GM19452 (cell line): ENCODE data around the gene SLA2.
"Not testable (repeated sequence)": the region's sequence is repeated elsewhere in the genome, so short reads cannot be mapped to it uniquely, and the experiment has no call there.

Source experiments
- ATAC-seq: cut with Tn5 transposase; IDR thresholded peaks from one replicate; pipeline ENCODE4 v1.9.1; 2021; ENCODE audit not compliant: unreplicated experiment

The SLA2 gene

GRCh38 chr20:36576081-36576445, 69.9 kb downstream of the SLA2 start:
- no peak for ATAC-seq

GRCh38 chr20:36574366-36575135, 71.4 kb downstream of the SLA2 start:
- ATAC-seq, result no peak

- no peak for ATAC-seq
Observed at GRCh38 chr20:36573798-36574365, 72.1 kb downstream of the SLA2 start.

GRCh38 chr20:36573103-36573797, 72.7 kb downstream of the SLA2 start, which contains the start of gene TGIF2:
TGIF2 (plus strand) TSS chr20:36573597; CDS start chr20:36578775, 5,178 bp downstream.
- ATAC-seq, result peak; percentile 59

- no peak for ATAC-seq
Observed at GRCh38 chr20:36572701-36573102, 73.3 kb downstream of the SLA2 start.

DNA sequence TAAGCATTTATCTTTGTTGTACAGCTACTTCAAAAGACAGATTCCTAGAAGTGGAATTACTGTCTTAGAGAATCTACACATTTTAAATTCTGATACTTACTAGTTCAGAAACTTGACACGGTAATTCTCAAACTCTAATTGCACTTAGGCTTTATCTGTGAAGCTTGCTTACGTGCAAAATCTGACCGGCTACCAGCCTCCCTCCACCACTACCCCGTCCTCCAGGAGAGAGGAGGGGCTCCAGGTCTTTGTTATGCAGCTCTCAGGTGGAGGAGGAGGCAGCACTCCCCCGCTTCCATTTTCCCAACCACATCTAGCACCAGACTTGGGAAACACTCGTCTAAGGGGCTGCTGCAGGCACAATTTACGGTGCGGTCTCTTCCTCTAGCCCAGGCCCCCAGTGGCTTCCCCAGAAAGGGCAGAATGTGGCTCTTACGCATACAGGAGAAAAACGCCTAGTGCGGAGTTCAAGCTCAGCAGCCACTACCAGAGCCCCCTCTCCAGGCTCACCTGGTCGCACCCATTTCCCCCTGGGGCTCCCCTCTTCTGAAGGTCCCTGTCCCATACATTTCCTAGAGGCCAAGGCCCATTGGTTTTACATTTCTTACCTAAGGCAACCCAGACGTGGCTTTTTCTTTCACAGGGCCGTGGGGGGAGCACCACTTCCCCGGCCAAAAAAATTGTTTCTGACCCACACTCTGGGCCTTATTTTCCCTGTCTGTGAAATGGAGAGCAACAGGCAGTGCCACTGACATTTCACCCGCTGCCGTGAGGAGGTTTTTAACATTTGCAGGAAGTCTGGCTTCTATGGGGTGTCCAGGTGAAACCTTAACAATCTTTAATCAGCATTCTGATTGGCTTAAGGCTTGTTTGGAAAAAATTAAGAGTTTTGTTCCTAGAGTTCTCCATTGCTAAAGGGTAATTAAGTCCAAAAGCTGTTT, 74.2 kb downstream of the SLA2 start:
- no peak for ATAC-seq

DNA sequence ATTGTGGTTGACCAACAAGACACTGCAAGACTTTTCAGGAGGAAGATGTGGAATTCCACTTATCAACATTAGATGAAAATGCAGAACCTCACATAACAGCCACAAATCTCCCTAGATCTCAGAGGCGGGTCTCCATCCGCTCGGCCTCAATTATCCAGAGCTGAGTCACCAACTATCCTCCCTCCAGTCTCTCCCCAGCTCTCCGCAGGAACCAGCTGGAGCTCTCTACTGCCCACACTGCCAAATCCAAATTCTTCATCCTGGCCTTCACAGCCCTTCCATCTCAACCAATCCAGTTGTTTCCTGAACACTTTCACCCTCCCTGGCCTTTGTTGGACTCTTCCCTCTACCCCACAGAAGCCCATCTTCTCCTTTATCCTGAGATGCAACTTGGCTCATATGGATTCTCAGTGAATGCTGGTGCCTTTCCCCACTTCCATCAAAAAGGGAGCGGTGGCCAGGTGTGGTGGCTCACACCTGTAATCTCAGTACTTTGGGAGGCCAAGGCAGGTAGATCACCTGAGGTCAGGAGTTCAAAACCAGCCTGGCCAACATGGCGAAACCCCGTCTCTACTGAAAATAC, 76.1 kb downstream of the SLA2 start:
- ATAC-seq, result no peak

GRCh38 chr20:36565520-36565919, 80.5 kb downstream of the SLA2 start:
- ATAC-seq, result no peak

- ATAC-seq, result not testable (repeated sequence)
Observed at GRCh38 chr20:36564726-36565121, 81.3 kb downstream of the SLA2 start.

DNA sequence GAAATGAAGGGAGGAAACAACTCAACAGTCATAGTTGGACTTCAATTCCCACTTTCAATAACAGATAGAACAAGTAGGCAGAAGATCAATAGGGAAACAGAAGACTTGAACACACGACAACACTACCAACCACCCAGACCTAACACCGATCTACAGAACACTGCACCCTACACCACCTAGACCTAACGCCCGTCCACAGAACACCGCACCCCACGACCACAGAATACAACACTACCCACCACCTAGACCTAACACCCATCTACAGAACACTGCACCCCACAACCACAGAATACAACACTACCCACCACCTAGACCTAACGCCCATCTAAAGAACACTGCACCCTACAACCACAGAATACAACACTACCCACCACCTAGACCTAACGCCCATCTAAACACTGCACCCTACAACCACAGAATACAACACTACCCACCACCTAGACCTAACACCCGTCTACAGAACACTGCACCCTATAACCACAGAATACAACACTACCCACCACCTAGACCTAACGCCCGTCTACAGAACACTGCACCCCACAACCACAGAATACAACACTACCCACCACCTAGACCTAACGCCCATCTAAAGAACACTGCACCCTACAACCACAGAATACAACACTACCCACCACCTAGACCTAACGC, 81.8 kb downstream of the SLA2 start:
- not testable (repeated sequence) for ATAC-seq

DNA sequence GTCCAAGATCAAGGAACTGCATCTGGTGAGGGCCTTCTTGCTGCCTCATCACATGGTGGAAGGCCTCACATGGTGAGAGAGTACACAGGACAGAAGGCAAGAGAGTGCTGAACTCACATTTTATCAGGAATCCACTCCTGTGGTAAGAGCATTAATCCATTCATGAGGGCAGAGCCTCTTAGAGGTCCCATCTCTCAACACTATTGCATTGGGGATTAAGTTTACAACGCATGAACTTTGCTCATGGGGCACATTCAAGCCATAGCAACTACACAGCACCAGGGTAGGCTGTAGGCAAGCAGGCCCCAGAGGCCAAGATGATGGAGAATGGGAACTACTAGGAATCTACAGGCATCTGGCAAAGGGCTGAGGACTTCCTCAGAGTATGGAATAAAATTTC, 82.6 kb downstream of the SLA2 start:
- no peak for ATAC-seq

DNA sequence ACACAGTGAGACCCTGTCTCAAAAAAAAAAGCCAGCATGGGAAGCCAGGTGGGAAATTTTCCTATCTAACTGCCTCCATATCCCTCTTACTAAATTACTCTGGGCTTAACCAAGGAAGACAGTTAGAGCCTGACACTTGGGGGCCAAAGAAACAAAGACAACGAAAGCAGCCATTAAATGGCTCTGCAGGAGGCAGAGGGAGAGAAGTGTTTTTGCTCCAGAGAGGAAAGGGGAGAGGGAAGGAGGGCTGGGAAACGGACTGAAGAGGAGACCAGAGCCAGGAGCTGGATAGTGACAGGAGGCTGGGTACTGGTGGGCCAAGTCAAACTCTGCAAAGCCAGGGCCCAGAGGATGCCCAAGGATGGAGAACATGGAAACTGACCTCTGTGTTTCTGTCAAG, 83.3 kb downstream of the SLA2 start:
- ATAC-seq, result no peak
